Epithelial cell of proximal tubule (primary cell): ENCODE results near the gene AOAH. TPM values are rescaled to one million over a fixed set of nuclear protein-coding genes. Genes with fewer than 3 reads are reported as not detected.

Experiments
- DNase-seq: peaks from one replicate; pipeline ENCODE4 v3.0.0-alpha.2; 2011; ENCODE audit warnings: low read depth
- H3K4me3 ChIP-seq: 2 replicates; pipeline ENCODE4 v1.5.1; 2011; ENCODE audit warnings: low read depth, mild to moderate bottlenecking, low read length
- total RNA-seq: library from RNA; depleted of rRNA; stranded (reverse); fragments of >200 nt; gene quantifications from 2 replicates; pipeline ENCODE4 v1.2.3, GENCODE V29; 2015
- TF ChIP-seq, protein P1 (sequence below): conservative IDR thresholded peaks from 2 replicates; pipeline ENCODE4 v1.5.1; 2012; ENCODE audit warnings: low read depth, mild to moderate bottlenecking, low read length

AOAH gene
- total RNA-seq, 1 donor from 2014 or later, result 1.2 TPM

DNA sequence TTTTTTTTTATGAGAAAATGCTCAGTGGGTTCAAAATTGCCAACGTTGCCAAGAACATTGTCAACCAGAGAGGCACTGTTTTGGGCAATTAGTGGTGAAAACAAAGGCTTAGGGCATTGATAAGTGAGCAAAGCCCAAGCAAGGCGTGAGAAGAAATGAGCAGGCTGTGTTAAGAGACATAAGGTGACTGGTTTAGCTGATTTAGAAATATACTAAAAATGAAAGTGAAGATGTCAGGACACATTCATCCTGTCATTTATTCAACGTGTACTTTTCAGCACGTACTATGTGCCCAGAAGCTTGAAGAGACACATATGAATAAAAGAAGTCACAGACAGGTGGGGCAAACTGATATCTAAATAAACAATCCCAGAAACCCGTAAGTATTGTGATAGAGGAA, 31.8 kb downstream of the AOAH start:
- H3K4me3 ChIP-seq, result no peak overlapping the region
- TF ChIP-seq, protein P1, sequence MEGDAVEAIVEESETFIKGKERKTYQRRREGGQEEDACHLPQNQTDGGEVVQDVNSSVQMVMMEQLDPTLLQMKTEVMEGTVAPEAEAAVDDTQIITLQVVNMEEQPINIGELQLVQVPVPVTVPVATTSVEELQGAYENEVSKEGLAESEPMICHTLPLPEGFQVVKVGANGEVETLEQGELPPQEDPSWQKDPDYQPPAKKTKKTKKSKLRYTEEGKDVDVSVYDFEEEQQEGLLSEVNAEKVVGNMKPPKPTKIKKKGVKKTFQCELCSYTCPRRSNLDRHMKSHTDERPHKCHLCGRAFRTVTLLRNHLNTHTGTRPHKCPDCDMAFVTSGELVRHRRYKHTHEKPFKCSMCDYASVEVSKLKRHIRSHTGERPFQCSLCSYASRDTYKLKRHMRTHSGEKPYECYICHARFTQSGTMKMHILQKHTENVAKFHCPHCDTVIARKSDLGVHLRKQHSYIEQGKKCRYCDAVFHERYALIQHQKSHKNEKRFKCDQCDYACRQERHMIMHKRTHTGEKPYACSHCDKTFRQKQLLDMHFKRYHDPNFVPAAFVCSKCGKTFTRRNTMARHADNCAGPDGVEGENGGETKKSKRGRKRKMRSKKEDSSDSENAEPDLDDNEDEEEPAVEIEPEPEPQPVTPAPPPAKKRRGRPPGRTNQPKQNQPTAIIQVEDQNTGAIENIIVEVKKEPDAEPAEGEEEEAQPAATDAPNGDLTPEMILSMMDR, result no peak
- DNase-seq, result no peak

- no peak overlapping the region for H3K4me3 ChIP-seq
- TF ChIP-seq, protein P1, result no peak
- no peak for DNase-seq
Measured at GRCh38 chr7:36691983-36692382, 32.3 kb downstream of the AOAH start.

- no peak for DNase-seq
- TF ChIP-seq, protein P1, result no peak
- H3K4me3 ChIP-seq, result no peak overlapping the region
Measured at GRCh38 chr7:36690514-36691187, 33.6 kb downstream of the AOAH start.

DNA sequence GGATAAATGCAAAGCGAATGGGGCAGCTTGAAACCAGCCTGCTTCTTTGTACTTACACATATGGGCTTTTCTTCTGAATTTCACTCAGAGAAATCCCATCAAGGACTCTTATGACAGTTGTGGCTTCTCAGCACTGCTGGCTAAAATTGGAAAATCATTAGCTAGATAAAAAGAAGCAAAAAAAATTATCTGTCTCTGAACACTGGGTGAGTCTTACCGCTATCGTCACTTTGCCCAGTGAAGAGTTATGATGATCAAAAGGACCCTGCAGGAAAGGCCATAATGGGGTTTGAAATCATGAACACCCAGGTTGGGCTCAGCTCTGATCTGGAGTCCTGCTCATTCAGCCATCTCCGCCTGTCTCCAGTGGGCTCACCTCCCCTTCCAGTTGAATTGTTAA, 34.3 kb downstream of the AOAH start:
- no peak overlapping the region for H3K4me3 ChIP-seq
- TF ChIP-seq, protein P1, result no peak

DNA sequence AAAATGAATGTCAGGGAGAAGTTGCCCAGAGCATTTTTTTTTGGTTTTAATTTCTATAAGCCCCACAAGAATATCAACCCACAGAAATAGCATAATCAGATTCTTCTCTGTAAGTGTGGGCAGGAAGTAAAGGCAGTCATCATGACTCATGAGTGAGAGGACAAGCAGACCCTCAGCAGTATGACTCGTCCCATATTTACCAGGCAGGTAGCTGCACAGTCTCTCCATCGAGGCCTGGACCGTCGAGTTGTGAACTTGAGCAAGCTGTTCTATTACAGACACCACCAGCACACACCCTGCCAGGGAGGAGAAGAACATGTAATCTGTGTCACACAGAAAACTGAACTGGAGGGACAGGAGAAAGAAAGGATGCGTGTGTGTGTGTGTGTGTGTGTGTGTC, 37.8 kb downstream of the AOAH start:
- no peak for DNase-seq
- no peak overlapping the region for H3K4me3 ChIP-seq
- TF ChIP-seq, protein P1, result no peak

More for the DNA sequence above, 34.3 kb downstream of the AOAH start:
- DNase-seq, result no peak

- H3K4me3 ChIP-seq, result no peak overlapping the region
- no peak for DNase-seq
- TF ChIP-seq, protein P1, result no peak
Measured at GRCh38 chr7:36684954-36685353, 39.3 kb downstream of the AOAH start.

DNA sequence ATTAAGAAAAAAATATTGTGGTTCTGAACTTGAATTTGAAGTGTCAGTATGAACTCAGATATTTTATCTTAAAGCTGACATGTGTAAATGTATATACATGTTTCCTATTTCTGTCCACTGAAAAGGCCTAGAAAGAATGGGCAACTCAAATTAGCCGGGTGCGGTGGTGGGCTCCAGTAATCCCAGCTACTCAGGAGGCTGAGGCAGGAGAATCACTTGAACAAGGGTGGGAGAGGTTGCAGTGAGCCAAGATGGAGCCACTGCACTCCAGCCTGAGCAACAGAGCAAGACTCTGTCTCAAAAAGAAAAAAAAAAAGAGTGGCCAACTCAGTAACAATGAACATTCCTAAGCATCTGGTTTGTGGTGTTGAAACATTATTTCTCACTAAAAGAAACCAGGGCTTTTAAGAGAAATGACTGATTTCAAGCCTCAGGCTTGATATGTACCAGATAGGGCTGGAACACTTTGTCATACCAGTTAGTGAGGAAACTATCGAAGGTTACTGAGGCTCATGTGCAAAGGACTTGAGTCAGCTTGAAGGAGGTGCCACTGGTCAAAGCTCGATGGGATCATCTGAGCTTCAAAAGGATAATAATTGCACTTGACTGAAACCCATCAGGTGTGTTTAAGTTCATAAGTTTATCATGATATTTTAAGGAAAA, 40.5 kb downstream of the AOAH start:
- TF ChIP-seq, protein P1, result no peak
- H3K4me3 ChIP-seq, result no peak overlapping the region
- no peak for DNase-seq
